ENCODE results near the gene DBNL.

Gene DBNL

GRCh38 chr7:44077061-44077460 is 32.6 kb downstream of the DBNL start:
- no peak for DNase-seq (ENCODE audit: low spot score)

DNA sequence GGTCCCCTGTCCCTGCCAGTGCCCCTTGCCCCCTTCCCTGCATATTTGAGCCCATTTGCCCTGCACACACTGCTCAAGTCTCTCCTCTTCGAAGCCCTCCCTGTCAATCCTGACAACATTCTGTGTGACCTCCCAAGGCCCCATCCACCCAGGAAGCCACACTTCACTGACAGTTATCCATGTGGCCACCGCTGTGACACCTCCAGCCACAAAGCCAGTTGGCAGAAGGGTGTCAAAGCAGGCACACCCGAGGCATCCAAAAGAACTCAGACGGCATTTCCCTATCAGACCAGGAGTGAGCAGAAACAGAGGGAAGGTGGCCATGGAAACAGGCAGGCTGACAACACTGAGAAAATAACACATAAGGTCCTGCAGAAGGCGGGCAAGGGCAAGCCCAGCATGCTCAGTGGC is 33.2 kb downstream of the DBNL start:
- DNase-seq (ENCODE audit: low spot score), result no peak

DNA sequence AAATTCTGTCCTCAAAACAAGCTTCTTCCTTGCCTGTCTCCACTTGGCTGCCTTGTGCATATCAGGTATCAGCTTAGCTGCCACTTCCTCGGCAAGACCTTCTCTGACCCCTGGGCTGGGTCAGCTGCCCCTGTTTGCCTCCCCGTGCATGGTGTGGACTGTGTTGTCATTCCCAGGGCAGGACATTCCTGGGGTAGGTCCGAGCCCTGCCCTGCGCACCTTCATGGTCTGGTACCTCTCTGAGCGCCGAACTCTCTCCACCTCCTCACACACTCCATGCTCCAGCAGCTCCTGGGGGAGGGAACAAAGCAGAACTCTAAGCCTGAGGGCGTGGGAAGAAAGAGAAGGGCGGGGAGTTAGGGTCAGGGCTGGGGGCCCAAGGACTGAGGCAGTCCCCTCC is 34.0 kb downstream of the DBNL start:
- DNase-seq (ENCODE audit: low spot score), result no peak

GRCh38 chr7:44079331-44080021 is 35.0 kb downstream of the DBNL start:
- DNase-seq (ENCODE audit: low spot score), result no peak

DNA sequence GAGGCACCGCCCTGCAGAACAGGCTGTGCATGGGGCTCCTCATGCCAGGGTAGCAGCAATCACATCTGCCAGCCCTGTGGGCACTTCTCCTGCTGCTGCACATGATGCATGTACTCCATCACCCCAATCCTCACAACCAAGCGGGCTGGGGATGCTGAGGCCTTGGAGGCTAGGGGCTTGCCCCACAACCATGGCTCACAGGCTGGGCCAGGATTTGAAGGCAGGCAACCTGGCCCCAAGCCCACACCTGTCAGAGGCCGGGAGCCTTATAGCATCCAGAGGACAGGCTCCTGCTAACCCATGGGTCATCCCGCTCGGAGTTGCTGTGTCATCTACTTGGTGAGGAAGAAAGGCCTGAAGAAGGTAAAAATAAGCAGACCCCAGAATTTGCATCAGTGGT is 35.6 kb downstream of the DBNL start:
- DNase-seq (ENCODE audit: low spot score), result no peak

- no peak for DNase-seq (ENCODE audit: low spot score)
Measured at GRCh38 chr7:44080686-44081265, 36.3 kb downstream of the DBNL start.

DNA sequence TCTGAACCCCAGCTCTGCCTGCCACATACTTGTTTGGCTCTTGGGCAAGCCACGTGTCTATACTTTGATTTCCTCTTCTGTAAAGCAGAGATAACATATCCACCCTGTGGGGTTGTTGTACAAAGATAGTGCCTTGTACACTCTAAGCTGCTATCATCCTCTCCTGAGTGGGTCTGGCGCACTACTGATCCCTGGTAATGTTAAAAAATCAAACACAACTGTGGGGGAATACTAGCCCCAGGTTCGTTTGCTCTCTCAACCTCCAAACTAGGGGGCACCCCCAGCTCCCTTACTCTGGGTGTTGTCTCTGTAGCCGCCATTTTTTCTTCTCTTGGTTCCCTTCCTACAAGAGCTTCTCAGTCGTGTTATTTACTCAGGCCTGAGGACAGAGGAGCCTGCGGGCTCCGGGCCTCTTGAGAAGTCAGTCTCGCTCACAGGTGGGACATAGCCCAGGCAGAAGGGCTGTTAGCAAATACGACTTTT is 36.8 kb downstream of the DBNL start:
- no peak for DNase-seq (ENCODE audit: low spot score)

DNA sequence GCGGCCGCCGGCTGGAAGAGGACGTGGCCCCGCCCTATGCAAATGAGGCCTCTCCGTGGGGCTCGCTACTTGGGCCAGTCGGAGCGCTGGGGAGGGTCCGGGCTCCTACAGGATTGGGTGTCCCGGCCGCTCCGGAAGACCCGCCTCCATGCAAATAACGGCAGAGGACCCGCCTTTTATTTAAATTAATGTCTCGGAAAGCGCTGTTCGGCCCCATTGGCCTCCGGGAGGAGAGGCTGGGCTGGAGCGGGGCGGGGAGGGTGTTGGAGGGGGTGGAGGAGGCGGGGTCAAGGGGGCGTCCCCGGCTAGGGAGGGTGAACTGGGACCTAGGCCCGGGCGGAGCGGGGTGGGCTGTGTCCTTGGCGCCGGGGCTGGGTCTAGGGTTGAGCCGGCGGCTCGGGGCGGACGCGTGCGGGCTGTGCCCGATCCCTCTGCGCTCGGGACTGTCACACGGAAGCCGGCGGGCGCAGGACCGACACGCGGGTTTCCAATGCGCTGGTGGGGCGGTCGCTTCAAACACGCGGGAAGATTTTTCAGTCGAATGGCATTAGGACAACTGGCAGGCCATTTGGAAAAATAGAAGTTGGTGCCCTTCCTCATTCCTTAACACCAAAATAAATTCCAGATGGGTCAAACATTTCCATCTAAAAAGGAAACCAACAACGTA is 38.2 kb downstream of the DBNL start:
- peak; percentile 99 for DNase-seq (ENCODE audit: low spot score)

DNA sequence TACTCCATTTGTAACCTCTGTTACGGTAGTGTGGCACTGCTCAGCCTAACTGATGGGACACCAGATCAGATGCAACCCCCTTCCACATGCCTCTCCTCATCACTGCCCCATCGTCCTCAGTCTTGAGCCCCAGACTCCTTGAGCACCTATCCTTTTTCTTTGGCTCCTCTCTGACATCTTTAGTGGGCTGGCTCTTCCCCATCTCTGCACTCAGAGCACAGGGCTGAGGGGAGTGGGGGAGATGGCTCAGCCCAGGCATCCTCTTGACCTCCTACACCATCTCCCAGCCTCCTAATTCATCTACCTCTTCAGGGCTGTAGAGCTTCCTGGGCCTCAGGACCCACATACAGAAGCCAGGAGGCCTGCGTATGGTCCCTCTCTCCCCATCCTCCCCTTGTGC is 39.3 kb downstream of the DBNL start:
- DNase-seq (ENCODE audit: low spot score), result no peak

DNA sequence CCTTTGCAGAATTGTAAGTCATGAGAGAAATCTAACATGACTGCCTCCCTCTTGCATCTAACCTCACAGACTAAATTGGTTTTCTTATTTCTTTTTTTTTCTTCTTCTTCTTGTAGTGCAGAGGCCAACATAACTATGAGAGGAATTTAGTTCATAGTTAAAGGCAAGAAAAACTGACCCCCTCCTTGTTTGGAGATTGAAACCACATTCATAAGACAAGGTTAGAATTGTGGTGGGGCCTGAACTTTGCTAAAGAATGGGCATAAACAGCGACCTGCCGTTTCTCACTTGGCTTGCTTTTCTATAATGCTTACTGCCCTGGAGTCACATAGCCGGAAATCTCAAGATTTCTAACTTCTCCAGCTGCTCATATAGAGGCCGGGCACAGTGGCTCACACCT is 40.2 kb downstream of the DBNL start:
- no peak for DNase-seq (ENCODE audit: low spot score)

DNA sequence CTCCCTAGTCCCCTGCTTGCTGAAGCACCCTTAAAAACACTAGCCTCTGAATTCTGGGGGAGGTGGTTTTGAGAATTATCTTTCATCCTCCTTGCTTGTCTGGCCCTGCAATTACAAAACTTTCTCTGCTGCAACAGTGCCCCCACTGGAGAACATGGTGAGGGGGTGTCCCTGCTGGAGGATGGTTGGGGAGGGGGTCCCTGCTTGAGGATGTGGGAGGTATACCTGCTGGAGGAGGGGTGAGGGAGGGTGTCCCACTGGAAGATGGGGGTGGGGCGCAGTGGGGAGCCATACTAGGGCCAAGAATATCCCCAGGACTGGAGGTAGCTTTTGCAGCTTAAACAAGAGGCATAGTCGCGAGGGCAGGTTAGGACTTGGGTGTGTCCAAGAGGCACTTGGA is 41.0 kb downstream of the DBNL start:
- DNase-seq (ENCODE audit: low spot score), result no peak

- DNase-seq (ENCODE audit: low spot score), result no peak
Measured at GRCh38 chr7:44086627-44087026, 42.1 kb downstream of the DBNL start.

GRCh38 chr7:44087911-44088838 is 43.7 kb downstream of the DBNL start:
- no peak for DNase-seq (ENCODE audit: low spot score)

- no peak for DNase-seq (ENCODE audit: low spot score)
Measured at GRCh38 chr7:44093102-44093641, 48.7 kb downstream of the DBNL start.

DNA sequence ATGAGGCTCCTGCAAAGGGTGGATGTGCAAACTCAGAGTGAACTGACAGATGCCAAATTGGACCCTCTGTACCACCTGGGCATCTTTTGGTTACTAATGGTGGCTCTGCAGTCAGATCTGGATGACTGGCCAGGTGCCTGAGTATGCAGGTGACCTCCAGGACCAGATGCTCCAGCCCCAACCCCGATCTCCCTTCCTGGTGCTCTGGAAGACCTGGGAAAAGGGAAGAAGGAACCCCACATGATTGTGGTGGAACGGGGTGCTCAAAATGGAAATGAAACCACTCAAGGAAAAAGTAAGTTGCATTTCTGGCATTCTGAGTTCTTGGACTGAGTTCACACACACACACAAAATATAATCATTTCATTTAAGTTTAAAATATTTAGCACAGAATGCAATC is 49.9 kb downstream of the DBNL start:
- DNase-seq (ENCODE audit: low spot score), result no peak

DNA sequence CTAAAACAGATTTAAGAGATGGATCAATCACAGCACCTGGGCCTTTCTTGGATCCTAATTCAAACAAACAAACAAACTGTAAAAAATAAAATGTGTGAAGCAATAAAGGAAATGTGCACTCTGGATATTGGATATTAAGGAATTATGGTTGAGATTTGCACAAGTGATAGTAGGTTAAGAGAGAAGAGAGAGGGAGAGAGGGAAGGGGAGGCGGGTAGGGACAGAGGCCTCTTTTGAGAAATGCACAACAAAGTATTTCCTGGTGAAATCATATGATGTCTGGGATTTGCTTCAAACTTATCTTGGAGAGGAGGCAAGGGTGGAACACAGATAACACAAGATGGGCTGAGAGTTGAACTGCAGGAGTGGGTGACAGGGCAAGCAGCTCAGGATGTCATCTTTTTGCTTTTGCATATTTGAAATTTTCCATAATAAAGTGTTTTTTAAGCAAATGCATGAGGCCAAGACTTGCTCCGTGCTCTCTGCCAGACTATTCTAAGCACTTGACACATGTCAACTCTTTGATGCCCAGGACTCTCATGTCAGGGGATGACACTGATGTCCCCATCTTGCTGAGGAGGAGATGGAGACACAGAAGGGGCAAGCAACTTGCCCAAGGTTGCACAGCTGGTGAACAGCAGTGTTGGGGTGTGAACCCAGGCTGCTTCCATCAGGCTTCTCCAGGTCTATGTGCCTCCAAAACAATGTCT is 50.5 kb downstream of the DBNL start:
- no peak for DNase-seq (ENCODE audit: low spot score)

DNA sequence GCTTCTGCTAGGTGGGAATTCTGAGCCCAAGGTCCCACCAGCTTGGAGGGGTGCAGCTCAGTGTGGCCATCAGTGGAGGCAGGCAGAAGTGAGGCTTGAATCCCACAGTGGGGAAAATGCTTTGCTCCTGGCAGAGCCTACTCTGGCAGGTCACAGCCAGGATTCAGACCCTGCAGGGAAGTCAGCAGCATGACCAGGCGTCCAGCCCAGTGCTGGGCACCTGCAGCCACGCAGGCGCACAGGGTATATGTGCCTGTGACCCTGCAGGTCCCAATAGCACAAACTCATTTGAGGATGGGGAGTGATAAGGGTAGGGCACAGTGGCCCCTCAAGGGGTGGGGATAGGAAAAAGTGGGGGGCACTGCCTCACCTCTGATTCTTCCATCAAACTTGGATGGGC is 51.3 kb downstream of the DBNL start:
- DNase-seq (ENCODE audit: low spot score), result no peak

DNA sequence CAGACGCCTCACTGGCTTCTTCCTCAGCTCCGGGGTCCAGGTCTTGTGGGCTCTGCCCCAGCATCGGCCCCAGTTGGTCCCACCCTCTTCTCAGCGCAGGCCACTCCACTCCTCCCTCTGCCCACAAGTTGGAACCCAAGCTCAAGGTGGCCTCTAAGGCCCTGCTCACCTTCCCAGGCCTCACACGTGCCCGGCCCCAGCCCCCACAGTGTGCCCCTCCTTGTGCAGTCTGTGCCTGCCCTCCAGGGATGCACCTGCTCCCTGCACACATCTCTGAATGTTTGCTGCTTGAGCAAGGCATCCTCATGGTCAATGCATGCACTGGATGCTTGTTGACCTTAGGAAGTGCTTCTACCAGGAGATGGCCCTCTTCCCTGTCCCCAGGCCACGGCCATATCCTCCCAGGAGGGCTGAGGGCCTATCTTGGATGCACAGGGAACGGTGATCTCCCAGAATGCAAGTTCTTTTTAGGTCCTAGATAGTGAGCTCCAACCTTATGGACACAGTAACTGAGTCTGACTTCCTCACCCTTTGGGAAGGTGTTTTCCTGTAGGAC is 51.9 kb downstream of the DBNL start:
- DNase-seq (ENCODE audit: low spot score), result no peak

DNA sequence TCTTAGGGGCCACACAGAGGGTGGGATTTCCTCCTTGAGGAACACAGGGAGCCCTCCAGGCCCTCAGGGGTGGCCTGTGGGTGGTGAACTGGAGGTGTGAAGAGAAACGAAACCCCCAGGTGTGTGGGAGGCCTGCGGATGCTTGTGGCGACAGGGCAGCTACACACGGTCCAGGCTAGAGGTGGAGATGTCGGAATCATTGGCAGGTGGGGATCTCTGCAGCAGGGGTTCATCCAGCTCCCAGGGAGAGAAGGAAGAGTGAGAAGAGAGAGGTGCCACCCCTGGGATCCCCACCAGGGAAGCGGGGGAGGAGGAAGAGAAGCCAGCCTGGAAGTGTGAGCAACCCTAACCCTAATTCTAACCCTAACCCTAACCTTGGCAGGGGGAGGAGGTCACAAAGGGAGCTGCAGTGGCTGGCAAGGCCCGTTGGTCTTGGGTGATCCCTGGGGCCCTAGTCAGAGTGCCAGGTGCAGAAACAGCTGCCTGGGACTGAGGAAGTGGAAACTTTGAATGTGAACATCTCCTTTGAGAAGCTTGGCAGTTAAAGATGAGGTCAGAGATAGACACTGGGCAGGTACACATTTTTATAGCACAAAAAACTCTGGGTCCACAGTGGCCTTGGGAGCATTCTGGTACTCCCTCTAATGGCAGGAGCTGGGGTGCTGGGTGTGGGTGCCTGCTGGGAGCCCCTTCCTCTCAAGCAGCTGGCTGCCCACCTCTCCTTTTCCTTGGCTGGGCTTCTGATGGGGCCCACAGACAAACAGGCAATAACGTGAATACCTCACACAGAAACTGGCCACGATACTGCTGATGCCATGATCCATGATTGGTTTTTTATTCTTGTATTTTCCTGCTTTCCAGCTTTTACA is 52.8 kb downstream of the DBNL start:
- no peak for DNase-seq (ENCODE audit: low spot score)

Measured in SK-N-DZ (cell line).